OCI-LY3 (cell line): ENCODE data around the gene VWC2L.
A peak's percentile ranks its signal among the peaks of the same experiment; 100 is the strongest.

Experiments
- CTCF ChIP-seq: fragments of 200-600, 300-600 bp; sonication (generic); IDR thresholded peaks from 2 replicates; pipeline ENCODE4 v1.5.1; 2014; ENCODE audit warnings: antibody characterized with exemption, low read length, low read depth
- EZH2phosphoT487 ChIP-seq: fragments of 200-600 bp; shearing (Covaris generic); IDR thresholded peaks from 2 replicates; pipeline ENCODE4 v1.6.1; 2018; ENCODE audit warnings: antibody characterized with exemption, mixed run types, low read depth

- TF ChIP-seq CTCF (peak; percentile 48), EZH2phosphoT487 (no peak)
These were observed 176.6 kb downstream of the VWC2L start for GRCh38 chr2:214587442-214587841.
